HepG2 (cell line): ENCODE data around the gene FAM83F. TPM values are rescaled to one million over a fixed set of nuclear protein-coding genes. Genes with fewer than 3 reads are reported as not detected.

Experiments
- ELF4 ChIP-seq: sonication (generic); formaldehyde crosslinking; IDR thresholded peaks from 2 replicates; pipeline ENCODE4 v1.5.0; 2020; ENCODE audit warnings: missing genetic modification reagents, mild to moderate bottlenecking, moderate library complexity, borderline replicate concordance
- ERF ChIP-seq: IDR thresholded peaks from 2 replicates; pipeline ENCODE4 v1.6.1; 2018; ENCODE audit warnings: missing biosample characterization, missing genetic modification reagents
- HCFC1 ChIP-seq: fragments of 150-350 bp; IDR thresholded peaks from 2 replicates; pipeline ENCODE4 v1.6.1; 2014; ENCODE audit warnings: low read depth, low read length
- MTF1 ChIP-seq: sonication (generic); formaldehyde crosslinking; IDR thresholded peaks from 2 replicates; pipeline ENCODE4 v1.5.0; 2020; ENCODE audit warnings: missing genetic modification reagents
- NCOA1 ChIP-seq: sonication (generic); formaldehyde crosslinking; IDR thresholded peaks from 2 replicates; pipeline ENCODE4 v1.9.0; 2021; ENCODE audit warnings: missing genetic modification reagents
- PPARG ChIP-seq: conservative IDR thresholded peaks from 2 replicates; pipeline ENCODE4 v1.6.1; 2016; ENCODE audit warnings: missing biosample characterization, missing genetic modification reagents
- RNF2 ChIP-seq: fragments of 450-650 bp; conservative IDR thresholded peaks from 2 replicates; pipeline ENCODE4 v1.6.1; 2016; ENCODE audit warnings: low read depth
- SKI ChIP-seq: fragments of 450-650 bp; IDR thresholded peaks from one replicate; pipeline ENCODE4 v1.6.1; 2018; ENCODE audit warnings: mild to moderate bottlenecking; ENCODE audit not compliant: partially characterized antibody
- YEATS4 ChIP-seq: sonication (generic); formaldehyde crosslinking; IDR thresholded peaks from 2 replicates; pipeline ENCODE4 v1.4.0; 2020; ENCODE audit warnings: missing genetic modification reagents, borderline replicate concordance
- ZFP36L1 ChIP-seq: sonication (generic); formaldehyde crosslinking; IDR thresholded peaks from 2 replicates; pipeline ENCODE4 v1.8.0; 2022; ENCODE audit warnings: mild to moderate bottlenecking, missing genetic modification reagents, moderate library complexity
- ZFP37 ChIP-seq: sonication (generic); formaldehyde crosslinking; IDR thresholded peaks from 2 replicates; pipeline ENCODE4 v1.4.0; 2020; ENCODE audit warnings: missing genetic modification reagents, borderline replicate concordance
- ZNF430 ChIP-seq: sonication (generic); formaldehyde crosslinking; IDR thresholded peaks from 2 replicates; pipeline ENCODE4 v1.9.0; 2021; ENCODE audit warnings: mild to moderate bottlenecking, missing genetic modification reagents
- ZNF674 ChIP-seq: sonication (generic); formaldehyde crosslinking; IDR thresholded peaks from 2 replicates; pipeline ENCODE4 v1.5.0; 2020; ENCODE audit warnings: low read depth, mild to moderate bottlenecking, missing genetic modification reagents
- polyA plus RNA-seq, 8 experiments: library from polyadenylated mRNA; depleted of rRNA in 3 of 8; stranded (reverse) in 7 of 8; unstranded in 1 of 8; fragments of >200 nt; fragmentation: Illumina TruSeq in 4 of 8; extraction: Trizol in 4 of 8; gene quantifications; 2 replicates each; pipeline versions ENCODE4 v1.2.1 to v1.2.3, GENCODE V29; 2011 to 2016; ENCODE audit warnings: low read depth in 4 of 8, missing spikeins in 1 of 8, mixed read lengths in 1 of 8; ENCODE audit not compliant: insufficient read depth in 1 of 8
- total RNA-seq, 5 experiments: library from RNA; depleted of rRNA; stranded (reverse); fragments of >200 nt; fragmentation: Illumina TruSeq; extraction: Trizol; gene quantifications; 2 replicates each; pipeline ENCODE4 v1.2.3, GENCODE V29; 2016; ENCODE audit warnings: low read depth in 1 of 5
- TF ChIP-seq, protein P1 (sequence below): sonication (generic); formaldehyde crosslinking; IDR thresholded peaks from 2 replicates; pipeline ENCODE4 v1.8.0; 2022; ENCODE audit warnings: mild to moderate bottlenecking, missing genetic modification reagents, moderate library complexity
- TF ChIP-seq, protein P2 (sequence below): conservative IDR thresholded peaks from 2 replicates; pipeline ENCODE4 v1.6.1; 2018; ENCODE audit warnings: missing genetic modification reagents
- TF ChIP-seq, protein P3 (sequence below): sonication (generic); formaldehyde crosslinking; IDR thresholded peaks from 2 replicates; pipeline ENCODE4 v1.8.1; 2022; ENCODE audit warnings: low read depth, mild to moderate bottlenecking, missing genetic modification reagents
- TF ChIP-seq, protein P4 (sequence below): sonication (generic); formaldehyde crosslinking; IDR thresholded peaks from 2 replicates; pipeline ENCODE4 v1.4.0; 2020; ENCODE audit warnings: missing genetic modification reagents
- TF ChIP-seq, protein P5 (sequence below): sonication (generic); formaldehyde crosslinking; IDR thresholded peaks from 2 replicates; pipeline ENCODE4 v1.5.1; 2020; ENCODE audit warnings: missing genetic modification reagents, mild to moderate bottlenecking, borderline replicate concordance
- TF ChIP-seq, protein P6 (sequence below): IDR thresholded peaks from 2 replicates; pipeline ENCODE4 v1.6.1; 2016; ENCODE audit warnings: low read depth
- TF ChIP-seq, protein P7 (sequence below): sonication (generic); formaldehyde crosslinking; IDR thresholded peaks from 2 replicates; pipeline ENCODE4 v1.8.1; 2023; ENCODE audit warnings: missing genetic modification reagents, mild to moderate bottlenecking, borderline replicate concordance

Gene FAM83F
- total and polyA plus RNA-seq, 2 of the 13 experiments (the other 11 are each of a cell fraction or from before 2014, with no cell fraction given), result not detected

DNA sequence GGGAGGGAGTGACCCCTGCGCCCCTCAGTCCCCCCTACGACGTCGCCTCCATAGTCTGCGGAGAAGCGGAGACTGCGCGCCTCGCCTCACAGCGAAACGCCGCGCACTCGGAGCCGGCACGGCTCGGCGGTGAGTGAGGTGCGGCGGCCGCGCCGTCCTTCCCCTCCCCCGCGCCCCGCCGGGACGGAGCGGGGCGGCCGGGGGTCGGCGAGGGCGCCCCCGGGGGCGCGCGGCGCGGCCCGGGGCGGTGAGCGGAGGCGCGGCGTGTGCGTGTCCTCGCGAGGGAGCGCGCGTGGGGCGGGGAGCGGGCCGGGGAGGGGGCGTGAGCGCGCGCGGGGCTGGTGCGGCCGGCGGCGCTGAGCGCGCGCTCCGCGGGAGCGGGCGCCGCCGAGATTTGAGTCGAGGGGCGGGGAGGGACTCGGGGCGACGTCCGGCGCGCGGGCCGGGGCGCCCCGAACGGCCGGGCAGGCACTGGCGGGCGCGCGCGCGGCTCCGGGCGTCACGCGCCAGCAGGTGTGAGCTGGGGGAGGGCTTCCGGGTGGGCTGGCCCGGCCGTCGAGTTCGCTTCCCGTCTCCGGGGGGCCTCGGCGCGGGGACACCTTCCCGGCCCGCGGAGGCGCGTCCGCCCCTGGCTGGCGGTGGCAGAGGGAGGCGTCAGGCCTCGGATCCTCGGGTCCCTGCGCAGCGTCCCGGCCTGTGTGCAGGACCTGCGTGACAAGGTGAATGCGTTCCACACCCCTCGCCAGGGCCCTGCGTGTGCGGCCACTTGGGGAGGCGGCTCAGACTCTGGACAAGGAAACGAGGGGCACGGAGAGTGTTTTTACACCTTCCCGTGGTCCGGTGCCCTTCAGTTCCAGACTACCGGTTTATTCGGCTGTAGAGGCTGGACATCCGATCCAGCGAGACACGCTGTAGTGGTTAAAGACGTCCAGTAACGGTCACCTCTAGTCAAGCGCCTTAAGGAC lies 50.4 kb downstream of the FAM83F start (continued):
- TF ChIP-seq YEATS4 (peak; percentile 80), ERF (CRISPR knock-in tag) (no peak), PPARG (CRISPR knock-in tag) (0 out of 2 replicates have a peak, but pooled peaks have one; percentile 30), SKI (no peak), ZNF430 (peak; percentile 65), ELF4 (CRISPR knock-in tag) (no peak), ZFP36L1 (CRISPR knock-in tag) (no peak), ZFP37 (CRISPR knock-in tag) (no peak), RNF2 (no peak), MTF1 (CRISPR knock-in tag) (no peak), NCOA1 (CRISPR knock-in tag) (no peak), ZNF674 (CRISPR knock-in tag) (no peak; the same call in 1 of the 2 replicates), HCFC1 (no peak)
- TF ChIP-seq, protein P1, sequence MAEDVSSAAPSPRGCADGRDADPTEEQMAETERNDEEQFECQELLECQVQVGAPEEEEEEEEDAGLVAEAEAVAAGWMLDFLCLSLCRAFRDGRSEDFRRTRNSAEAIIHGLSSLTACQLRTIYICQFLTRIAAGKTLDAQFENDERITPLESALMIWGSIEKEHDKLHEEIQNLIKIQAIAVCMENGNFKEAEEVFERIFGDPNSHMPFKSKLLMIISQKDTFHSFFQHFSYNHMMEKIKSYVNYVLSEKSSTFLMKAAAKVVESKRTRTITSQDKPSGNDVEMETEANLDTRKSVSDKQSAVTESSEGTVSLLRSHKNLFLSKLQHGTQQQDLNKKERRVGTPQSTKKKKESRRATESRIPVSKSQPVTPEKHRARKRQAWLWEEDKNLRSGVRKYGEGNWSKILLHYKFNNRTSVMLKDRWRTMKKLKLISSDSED, result no peak
- TF ChIP-seq, protein P2, sequence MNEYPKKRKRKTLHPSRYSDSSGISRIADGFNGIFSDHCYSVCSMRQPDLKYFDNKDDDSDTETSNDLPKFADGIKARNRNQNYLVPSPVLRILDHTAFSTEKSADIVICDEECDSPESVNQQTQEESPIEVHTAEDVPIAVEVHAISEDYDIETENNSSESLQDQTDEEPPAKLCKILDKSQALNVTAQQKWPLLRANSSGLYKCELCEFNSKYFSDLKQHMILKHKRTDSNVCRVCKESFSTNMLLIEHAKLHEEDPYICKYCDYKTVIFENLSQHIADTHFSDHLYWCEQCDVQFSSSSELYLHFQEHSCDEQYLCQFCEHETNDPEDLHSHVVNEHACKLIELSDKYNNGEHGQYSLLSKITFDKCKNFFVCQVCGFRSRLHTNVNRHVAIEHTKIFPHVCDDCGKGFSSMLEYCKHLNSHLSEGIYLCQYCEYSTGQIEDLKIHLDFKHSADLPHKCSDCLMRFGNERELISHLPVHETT (CRISPR knock-in tag), result no peak
- TF ChIP-seq, protein P3, sequence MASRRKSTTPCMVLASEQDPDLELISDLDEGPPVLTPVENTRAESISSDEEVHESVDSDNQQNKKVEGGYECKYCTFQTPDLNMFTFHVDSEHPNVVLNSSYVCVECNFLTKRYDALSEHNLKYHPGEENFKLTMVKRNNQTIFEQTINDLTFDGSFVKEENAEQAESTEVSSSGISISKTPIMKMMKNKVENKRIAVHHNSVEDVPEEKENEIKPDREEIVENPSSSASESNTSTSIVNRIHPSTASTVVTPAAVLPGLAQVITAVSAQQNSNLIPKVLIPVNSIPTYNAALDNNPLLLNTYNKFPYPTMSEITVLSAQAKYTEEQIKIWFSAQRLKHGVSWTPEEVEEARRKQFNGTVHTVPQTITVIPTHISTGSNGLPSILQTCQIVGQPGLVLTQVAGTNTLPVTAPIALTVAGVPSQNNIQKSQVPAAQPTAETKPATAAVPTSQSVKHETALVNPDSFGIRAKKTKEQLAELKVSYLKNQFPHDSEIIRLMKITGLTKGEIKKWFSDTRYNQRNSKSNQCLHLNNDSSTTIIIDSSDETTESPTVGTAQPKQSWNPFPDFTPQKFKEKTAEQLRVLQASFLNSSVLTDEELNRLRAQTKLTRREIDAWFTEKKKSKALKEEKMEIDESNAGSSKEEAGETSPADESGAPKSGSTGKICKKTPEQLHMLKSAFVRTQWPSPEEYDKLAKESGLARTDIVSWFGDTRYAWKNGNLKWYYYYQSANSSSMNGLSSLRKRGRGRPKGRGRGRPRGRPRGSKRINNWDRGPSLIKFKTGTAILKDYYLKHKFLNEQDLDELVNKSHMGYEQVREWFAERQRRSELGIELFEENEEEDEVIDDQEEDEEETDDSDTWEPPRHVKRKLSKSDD (CRISPR knock-in tag), result no peak
- TF ChIP-seq, protein P4, sequence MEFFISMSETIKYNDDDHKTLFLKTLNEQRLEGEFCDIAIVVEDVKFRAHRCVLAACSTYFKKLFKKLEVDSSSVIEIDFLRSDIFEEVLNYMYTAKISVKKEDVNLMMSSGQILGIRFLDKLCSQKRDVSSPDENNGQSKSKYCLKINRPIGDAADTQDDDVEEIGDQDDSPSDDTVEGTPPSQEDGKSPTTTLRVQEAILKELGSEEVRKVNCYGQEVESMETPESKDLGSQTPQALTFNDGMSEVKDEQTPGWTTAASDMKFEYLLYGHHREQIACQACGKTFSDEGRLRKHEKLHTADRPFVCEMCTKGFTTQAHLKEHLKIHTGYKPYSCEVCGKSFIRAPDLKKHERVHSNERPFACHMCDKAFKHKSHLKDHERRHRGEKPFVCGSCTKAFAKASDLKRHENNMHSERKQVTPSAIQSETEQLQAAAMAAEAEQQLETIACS, result peak; percentile 89
- TF ChIP-seq, protein P5, sequence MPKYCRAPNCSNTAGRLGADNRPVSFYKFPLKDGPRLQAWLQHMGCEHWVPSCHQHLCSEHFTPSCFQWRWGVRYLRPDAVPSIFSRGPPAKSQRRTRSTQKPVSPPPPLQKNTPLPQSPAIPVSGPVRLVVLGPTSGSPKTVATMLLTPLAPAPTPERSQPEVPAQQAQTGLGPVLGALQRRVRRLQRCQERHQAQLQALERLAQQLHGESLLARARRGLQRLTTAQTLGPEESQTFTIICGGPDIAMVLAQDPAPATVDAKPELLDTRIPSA (CRISPR knock-in tag), result no peak
- TF ChIP-seq, protein P6, sequence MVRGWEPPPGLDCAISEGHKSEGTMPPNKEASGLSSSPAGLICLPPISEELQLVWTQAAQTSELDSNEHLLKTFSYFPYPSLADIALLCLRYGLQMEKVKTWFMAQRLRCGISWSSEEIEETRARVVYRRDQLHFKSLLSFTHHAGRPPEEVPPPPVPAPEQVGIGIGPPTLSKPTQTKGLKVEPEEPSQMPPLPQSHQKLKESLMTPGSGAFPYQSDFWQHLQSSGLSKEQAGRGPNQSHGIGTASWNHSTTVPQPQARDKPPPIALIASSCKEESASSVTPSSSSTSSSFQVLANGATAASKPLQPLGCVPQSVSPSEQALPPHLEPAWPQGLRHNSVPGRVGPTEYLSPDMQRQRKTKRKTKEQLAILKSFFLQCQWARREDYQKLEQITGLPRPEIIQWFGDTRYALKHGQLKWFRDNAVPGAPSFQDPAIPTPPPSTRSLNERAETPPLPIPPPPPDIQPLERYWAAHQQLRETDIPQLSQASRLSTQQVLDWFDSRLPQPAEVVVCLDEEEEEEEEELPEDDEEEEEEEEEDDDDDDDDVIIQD, result no peak
- TF ChIP-seq, protein P7, sequence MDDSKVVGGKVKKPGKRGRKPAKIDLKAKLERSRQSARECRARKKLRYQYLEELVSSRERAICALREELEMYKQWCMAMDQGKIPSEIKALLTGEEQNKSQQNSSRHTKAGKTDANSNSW (CRISPR knock-in tag), result 0 out of 2 replicates have a peak, but pooled peaks have one; percentile 10
